DMS 273 (cell line): Measurements from ENCODE around the gene PPRC1.

ENCODE experiments used
- DNase-seq: peaks from one replicate; lab custom pipeline; 2025; ENCODE audit not compliant: unreplicated experiment; lab: John Stamatoyannopoulos, UW

The PPRC1 gene, protein sequence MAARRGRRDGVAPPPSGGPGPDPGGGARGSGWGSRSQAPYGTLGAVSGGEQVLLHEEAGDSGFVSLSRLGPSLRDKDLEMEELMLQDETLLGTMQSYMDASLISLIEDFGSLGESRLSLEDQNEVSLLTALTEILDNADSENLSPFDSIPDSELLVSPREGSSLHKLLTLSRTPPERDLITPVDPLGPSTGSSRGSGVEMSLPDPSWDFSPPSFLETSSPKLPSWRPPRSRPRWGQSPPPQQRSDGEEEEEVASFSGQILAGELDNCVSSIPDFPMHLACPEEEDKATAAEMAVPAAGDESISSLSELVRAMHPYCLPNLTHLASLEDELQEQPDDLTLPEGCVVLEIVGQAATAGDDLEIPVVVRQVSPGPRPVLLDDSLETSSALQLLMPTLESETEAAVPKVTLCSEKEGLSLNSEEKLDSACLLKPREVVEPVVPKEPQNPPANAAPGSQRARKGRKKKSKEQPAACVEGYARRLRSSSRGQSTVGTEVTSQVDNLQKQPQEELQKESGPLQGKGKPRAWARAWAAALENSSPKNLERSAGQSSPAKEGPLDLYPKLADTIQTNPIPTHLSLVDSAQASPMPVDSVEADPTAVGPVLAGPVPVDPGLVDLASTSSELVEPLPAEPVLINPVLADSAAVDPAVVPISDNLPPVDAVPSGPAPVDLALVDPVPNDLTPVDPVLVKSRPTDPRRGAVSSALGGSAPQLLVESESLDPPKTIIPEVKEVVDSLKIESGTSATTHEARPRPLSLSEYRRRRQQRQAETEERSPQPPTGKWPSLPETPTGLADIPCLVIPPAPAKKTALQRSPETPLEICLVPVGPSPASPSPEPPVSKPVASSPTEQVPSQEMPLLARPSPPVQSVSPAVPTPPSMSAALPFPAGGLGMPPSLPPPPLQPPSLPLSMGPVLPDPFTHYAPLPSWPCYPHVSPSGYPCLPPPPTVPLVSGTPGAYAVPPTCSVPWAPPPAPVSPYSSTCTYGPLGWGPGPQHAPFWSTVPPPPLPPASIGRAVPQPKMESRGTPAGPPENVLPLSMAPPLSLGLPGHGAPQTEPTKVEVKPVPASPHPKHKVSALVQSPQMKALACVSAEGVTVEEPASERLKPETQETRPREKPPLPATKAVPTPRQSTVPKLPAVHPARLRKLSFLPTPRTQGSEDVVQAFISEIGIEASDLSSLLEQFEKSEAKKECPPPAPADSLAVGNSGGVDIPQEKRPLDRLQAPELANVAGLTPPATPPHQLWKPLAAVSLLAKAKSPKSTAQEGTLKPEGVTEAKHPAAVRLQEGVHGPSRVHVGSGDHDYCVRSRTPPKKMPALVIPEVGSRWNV (N-terminal part only)

DNA sequence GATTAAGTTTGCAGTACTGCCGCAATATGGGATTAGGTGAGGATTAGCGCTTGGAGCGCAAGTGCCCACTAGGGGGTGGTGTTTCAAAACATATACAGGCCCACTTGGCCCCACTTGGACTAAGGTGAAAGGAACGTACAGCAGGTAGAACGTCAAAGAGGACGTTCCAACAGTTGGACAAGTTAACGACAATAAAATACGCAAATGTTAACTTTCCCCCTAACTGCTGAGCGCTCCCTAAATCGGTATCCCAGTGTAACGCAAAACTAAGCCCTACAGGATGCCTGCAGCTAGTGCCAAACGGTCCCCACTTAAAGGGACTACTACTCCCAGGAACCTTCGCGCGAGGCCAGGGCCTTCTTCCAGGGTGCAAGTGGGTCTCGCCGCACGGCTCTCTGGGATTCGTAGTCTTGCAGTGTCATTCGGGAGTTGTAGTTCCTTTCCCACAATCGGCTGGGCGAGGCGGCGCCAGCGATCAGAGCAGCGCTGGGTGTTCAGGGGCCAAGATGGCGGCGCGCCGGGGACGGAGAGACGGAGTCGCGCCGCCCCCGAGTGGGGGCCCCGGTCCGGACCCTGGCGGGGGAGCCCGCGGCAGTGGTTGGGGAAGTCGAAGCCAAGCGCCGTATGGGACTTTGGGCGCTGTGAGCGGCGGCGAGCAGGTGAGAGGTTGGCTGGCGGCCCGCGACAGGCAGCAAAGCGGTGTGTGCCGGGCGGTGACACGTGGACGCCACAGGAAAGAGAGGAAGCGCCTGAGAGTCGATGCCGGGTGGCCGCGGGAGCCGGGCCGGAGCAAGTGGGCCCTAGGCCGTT, at the start of gene PPRC1:
TSS of gene PPRC1 (plus strand) at position 478 of the 810 bp plus-strand sequence. CDS start at position 507, 29 bp downstream.
- peak; percentile 98 for DNase-seq

GRCh38 chr10:102083541-102083940, 49.3 kb upstream of the PPRC1 start:
- no peak for DNase-seq

DNA sequence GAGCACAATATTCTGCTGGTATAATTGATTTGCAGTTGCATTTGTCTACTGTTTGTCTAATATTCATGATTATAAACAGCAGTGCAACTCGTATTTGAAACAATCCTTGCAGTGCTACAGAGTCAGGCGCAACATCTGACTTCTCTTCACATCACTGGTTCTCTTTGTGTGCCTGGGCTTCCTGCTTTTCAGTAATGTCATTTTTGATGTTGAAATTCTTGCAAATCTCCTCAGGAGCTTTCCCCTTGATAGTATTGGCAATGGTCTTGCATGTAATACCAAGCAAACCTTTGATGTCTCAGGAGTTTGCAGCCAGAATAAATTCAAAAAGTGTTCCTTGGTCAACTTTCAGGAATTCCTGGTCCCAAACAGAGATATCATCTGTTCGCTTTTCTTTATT, 47.5 kb upstream of the PPRC1 start:
- DNase-seq, result no peak

DNA sequence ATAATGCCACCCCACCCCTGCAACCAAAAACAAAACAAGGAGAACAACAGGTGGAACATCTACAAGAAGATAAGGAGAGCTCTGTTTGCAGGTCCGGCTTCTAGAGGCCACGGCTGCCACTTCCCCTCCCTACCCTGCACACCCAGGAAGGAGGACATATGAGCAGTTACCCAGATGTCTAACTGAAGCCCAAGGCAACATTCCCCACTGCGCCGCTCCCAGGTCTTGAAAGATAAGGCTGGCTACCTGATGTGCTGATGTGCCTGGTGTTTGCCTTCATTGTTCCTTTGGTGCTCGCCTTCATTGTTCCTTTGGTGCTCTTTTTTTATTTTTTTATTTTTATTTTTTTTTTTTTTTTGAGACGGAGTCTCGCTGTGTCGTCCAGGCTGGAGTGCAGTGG, 46.6 kb upstream of the PPRC1 start:
- no peak for DNase-seq

DNA sequence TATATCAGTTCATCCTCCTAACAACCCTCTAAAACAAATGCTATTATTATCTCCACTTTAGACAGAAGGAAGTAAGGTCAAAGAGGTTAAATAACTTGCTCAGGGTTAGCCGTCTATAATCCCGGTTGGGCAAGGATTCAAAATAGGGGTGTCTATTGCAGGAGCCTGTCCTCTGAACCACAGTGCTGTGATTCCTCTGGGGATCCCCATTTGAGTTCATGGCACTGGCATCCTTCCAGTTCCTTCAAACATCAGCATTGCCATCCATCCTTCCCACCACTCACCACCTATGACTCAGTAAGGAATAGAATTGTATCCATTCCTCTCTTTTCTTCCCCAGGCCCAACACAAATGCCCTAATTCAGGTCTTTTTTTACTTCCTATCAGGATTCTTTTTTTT, 42.1 kb upstream of the PPRC1 start:
- DNase-seq, result no peak

- no peak for DNase-seq
Observed at GRCh38 chr10:102096449-102096848, 36.4 kb upstream of the PPRC1 start.

GRCh38 chr10:102101152-102101551, 31.7 kb upstream of the PPRC1 start:
- peak; percentile 6 for DNase-seq

DNA sequence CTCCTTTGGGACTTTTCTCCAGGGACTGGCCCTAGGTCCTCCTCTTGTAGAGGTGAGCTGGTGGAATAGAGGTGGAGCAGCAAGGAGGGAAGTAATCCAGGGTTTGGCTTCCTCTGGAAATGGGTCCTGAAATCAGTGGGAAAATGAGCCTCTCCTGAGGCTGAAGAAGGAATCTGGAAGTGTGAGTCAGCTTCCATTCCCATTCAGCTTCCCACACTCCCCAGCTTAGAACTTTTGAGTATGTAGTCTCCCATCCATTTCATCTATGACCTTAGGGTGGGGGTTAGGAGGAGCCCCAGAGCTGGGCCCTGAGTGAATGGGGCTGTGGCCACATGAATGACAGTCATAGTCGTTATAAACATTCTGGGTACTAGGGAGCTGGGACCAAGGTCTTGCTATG, 30.4 kb upstream of the PPRC1 start:
- no peak for DNase-seq

DNA sequence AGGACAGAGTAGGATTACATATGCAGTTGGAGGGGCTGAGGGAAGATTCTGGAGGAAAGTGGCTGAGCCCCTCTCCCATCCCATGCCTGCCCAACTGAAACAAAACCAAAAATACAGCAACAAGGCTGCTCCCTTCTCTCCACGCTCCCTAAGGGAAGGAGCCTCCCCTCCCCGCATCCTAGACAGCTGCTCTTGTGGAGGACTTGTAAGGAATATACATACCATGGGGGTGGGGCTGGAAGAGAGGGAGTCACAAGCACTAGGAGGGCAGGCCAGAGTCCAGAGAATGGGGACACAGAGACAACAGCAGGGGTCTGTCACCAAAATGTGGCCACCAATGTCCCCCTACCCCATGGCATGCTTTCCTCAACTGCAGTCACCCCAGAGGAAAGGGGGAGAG, 25.8 kb upstream of the PPRC1 start:
- peak; percentile 17 for DNase-seq

- DNase-seq, result no peak
Observed at GRCh38 chr10:102109166-102110116, 23.4 kb upstream of the PPRC1 start.

DNA sequence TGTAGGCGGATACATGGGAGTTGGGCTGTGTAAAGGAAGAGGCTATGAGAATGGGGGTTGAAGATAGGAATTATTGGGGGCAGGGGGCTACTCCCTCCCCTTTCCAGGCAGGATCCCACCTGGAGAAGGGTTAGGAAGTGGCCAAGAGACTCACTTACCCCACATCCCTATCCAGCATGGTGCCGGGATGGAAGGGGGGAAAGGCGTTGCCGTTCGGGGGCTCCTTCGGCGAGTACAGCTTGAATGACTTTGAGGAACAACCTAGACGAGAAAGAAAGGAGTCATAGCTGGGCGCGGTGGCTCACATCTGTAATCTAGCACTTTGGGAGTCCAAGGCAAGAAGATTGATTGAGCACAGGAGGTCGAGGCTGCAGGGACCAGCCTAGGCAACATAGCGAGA, 21.6 kb upstream of the PPRC1 start:
- no peak for DNase-seq

DNA sequence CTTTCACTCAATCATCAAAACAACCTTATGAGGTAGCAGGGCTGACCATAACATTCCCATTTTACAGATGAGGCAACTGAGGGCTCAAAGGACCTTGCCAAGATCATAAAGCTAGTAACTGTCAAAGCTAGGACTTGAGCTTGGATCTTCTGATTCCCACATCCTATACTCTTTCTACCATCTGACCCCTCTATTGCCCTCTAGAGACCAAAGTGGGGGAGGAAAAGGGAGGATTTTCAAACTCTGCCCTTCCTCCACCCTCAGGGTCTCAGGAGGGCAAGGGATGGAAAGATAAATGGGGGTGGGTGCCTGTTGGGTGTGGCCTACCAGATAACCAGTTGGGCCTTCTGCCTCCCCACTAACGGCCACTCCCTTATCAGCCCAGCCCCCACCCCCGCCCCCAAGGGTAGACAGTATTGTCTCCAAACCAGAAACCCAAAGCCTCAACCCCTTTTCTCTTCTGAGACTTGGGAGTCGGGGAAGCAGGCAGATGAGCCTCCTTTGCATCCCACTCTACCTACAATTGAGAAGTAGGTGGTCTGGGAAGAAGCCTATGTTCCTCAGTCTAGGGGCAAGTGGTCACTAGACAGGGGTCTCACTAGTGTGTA, 20.5 kb upstream of the PPRC1 start:
- DNase-seq, result peak; percentile 26

DNA sequence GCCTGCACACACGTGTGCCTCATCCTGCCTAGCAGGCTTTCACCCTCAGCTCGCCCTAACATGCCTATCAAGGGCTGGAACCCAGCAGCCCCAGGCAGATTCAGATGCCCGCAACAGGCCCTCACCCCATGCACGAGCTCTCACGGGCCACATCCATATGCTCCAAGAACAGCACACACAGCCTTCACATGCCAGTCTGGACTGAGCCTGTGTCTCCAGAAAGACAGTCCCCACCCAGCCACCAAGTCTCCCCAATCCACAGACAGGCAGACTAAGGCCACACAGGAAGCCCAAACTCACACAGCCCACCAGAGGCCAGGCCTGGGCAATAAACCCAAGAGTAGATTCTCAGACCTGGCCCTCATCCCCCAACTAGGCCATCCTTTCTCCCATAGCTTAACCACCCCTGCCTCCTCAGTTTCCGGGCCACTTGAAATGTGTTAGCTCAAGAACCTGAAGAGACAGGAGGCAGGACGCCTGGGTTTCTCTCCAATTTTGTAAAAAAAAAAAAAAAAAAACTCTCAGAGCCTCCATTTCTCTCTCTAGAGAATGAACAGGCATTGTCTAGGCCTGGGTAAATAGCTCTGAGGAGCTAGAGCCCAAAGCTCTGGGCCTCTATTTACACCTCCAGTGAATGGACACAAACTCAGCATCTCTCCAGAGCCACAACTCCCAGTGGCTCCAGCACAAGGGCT, 19.4 kb upstream of the PPRC1 start:
- DNase-seq, result peak; percentile 46

DNA sequence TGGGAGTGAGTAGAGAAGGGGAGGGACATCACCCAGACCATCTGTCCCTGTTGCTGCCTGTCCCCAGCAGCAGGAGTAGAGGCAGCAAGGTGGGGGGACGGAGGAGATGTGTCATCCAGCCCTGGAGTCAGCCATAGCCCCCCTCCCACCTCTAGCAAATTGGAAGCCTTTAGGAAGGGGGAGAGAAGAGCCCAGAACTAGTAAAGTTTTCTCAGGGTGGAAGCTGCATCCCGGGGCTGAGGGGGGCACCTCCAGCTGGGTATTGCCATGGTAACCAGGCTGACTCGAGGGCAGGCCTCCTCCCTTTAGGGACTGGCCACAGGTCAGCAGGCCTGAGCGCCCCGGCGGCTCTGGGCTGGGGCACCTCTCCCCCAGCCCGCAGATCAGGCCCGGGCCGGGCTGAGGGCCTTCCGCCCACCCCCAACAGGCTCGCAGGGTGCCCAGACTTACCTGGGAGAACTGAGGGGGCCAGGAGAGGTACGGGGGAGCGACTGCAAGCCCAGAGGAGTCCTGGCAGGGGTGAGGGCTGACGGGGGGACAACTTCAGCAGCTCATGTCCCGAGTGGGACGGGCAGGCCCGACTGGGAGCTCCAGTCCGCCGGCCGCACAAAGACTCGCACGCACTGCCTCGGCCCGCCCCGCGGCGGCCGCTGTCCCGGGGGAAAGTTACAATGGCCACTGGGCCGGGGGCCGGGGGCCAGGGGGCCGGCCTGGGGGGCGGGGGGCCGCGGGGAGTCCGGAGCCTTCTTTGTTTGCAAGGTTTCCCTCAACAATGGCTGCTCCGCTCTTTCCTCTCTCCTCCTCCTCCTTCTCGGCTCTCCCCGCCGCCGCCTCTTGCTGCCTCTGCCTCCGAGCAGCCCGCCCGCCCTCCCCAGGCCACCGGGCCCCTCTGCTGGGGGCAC, 18.6 kb upstream of the PPRC1 start:
- DNase-seq, result peak; percentile 71

DNA sequence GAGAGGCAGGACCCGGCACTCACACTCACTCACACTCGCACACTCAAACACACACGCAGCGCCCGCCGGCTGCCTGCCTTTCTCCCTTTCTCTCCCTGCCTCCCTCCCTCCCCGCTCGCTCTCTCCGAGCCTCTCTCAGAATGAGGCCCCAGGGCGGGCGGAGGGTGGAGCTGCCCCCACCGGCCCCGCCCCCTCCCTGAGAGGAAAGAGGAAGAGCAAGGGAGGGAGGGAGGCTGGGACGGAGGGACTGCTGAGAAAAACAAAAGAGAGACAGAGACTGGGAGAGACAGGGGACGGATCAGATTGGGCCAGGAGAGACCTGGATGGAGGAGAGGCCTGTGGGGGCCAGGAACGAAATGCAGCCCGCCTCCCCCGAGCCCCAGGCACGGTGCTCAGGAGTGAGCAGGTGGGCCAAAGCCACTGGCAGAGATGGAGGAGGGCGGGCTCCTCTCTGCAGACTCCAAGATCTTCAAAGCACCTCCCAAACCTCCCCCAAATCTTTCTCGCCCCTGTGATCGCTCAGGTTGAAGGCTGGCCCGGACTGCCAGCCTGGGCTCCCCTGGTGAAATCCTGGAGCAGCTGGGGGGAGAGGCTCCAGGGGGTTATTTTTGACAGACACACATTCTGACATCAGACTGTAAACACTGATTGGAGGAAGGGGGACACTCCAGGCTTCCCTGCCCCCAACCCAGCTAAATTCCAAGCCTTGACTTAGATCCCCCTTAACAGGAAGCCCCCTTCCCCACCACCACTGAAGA, 17.8 kb upstream of the PPRC1 start:
- DNase-seq, result peak; percentile 93

DNA sequence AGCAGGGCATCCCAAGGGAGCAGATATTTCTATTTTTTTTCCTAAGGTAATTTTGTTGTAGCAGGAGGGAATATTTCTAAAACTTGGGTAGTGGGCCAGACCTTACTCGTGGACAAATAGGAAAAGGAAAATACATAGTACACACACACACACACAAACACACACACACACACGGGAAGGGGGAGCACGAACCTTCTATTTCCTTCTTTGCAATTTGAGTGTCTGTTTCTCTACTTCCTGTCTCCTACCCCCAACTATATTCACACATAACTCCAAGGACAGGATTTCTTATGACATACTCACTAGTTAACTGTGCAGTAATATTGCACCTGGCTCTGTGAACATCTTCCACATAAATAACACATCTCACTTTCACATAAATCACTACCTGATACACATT, 17.1 kb upstream of the PPRC1 start:
- no peak for DNase-seq
